Measurements from ENCODE around the gene LRFN2.

The LRFN2 gene

DNA sequence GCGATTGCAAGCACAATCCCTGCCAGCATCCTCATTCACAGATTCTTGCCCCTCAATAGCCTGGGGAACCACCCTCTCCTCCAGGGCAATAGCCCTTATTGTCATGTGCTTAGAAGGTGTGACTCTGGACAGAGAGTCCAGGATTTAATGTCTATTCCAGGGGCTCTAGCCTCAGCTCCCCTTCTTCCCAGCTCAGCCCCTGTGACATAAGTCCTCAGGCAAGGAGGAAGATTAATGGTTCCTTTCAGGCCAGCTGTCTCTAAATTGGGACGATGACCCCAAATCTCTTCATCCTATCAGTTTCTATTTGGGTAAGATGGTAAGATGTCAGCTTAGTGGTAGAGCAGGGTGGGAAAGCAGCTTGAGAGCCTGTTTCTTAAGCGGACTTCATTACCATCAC, 8.1 kb downstream of the LRFN2 start:
- H3K27ac Mint-ChIP-seq, result no peak overlapping the region
- intact Hi-C loops (cut with micrococcal nuclease), result no loop called here
- H3K9me3 Mint-ChIP-seq, result no peaks in the 10 kb centered on the region

DNA sequence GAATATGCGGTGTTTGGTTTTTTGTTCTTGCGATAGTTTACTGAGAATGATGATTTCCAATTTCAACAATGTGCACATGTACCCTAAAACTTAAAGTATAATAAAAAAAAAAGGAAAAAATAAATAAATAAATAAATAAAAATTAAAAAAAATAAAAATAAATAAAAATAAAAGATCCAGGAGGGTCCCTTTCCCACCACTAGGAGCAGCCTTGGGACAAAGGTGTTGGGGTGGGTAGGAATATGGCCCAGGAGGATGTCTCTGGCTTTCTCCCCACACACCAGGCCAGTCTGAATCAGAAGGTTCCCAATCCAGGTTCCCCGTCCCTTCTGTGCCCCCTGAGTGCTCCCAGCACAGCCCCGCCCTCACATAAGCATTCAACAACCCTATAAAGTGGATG, 9.5 kb downstream of the LRFN2 start:
- no peak overlapping the region for H3K4me3 Mint-ChIP-seq
- no peak overlapping the region for H3K27ac Mint-ChIP-seq
- no peaks in the 10 kb centered on the region for H3K27me3 Mint-ChIP-seq
- H3K9me3 Mint-ChIP-seq, result no peaks in the 10 kb centered on the region
- intact Hi-C loops (cut with micrococcal nuclease), result no loop called here
- no peaks in the 10 kb centered on the region for H3K36me3 Mint-ChIP-seq (ENCODE audit: low read depth)
- H3K4me1 Mint-ChIP-seq (ENCODE audit: low read depth), result no peaks in the 10 kb centered on the region

More for the DNA sequence above, 8.1 kb downstream of the LRFN2 start:
- H3K4me3 Mint-ChIP-seq, result no peak overlapping the region
- H3K27me3 Mint-ChIP-seq, result peaks cover 7% of the 10 kb centered on the region
- no peaks in the 10 kb centered on the region for H3K4me1 Mint-ChIP-seq (ENCODE audit: low read depth)
- H3K36me3 Mint-ChIP-seq (ENCODE audit: low read depth), result no peaks in the 10 kb centered on the region

- intact Hi-C loops (cut with micrococcal nuclease), result no loop called here
- Mint-ChIP-seq H3K4me3 (no peak overlapping the region), H3K27me3 (no peaks in the 10 kb centered on the region), H3K4me1 (ENCODE audit: low read depth) (no peaks in the 10 kb centered on the region), H3K9me3 (no peaks in the 10 kb centered on the region), H3K27ac (no peak overlapping the region), H3K36me3 (ENCODE audit: low read depth) (no peaks in the 10 kb centered on the region)
These were observed 13.9 kb downstream of the LRFN2 start for GRCh38 chr6:40573221-40573620.

DNA sequence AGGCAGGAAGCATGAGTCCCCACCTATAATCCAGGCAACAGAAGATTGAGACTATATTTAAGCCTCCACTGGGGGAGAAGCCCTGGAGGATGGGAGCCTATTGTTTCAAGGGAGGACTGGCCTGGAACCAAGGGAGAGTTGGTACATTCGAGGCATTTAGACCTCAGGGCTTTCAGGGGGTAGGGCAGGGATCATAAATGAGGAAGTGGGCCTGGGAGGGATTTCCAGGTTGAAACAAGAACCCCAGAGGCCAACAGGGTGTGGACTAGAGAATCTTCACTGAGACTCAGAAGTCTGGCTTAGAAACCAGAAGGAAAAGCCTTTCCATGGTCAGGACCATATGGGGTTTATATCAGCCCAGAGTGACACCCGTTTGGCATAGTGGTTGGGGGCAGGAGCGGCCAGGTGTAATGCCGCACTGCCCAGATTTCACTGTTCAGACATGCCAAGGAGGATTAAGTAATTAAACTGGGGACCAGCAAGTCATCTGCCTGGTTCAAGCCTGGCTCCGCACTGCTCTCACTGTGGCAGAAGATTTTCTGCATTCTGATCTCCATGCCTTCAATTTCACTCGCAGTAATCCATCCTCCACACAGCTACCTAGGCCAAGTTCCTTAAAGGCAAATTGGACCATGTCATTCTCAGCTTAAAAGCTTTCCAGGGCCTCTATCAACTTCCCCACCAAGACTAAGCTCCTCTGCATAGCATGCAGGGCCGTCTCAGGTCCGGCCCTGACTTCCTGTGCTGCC, 17.8 kb downstream of the LRFN2 start:
- intact Hi-C loops (cut with micrococcal nuclease), result no loop called here
- H3K27me3 Mint-ChIP-seq, result no peaks in the 10 kb centered on the region
- H3K27ac Mint-ChIP-seq, result no peak overlapping the region

DNA sequence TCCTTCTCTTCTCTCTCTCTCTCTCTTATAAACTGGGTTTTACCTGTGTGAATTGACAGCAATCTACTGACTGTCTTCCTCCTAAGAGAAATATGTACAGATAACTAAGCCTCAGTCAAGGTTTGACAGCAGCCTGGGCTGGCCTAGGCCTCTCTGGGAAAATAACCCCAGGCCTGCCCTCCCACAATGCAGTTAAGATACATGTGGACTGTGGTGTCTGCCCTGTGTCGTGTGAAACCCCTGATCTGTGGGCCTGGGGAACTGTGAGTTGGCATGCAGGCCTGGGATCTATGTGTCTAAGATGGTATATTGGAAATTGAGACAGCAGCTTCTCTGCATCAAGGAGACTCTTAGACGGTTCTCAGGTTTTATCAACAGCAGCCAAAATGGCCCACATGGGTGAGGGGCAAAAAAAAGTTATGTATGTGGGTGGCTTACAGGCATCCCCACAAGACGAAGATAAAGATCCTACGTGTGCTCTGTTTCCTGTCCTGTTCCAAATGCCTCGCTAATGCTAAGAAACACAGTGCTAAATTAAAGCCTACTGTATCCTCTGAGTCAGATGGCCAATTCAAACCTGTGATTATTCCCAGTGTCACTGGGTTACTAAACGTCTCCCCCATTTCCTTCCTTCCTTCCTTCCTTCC, 19.0 kb downstream of the LRFN2 start:
- no peaks in the 10 kb centered on the region for H3K9me3 Mint-ChIP-seq
- intact Hi-C loops (cut with micrococcal nuclease), result no loop called here
- no peaks in the 10 kb centered on the region for H3K36me3 Mint-ChIP-seq (ENCODE audit: low read depth)
- H3K4me1 Mint-ChIP-seq (ENCODE audit: low read depth), result no peaks in the 10 kb centered on the region
- no peak overlapping the region for H3K27ac Mint-ChIP-seq
- H3K4me3 Mint-ChIP-seq, result no peak overlapping the region
- H3K27me3 Mint-ChIP-seq, result no peaks in the 10 kb centered on the region

More for the DNA sequence above, 17.8 kb downstream of the LRFN2 start:
- H3K36me3 Mint-ChIP-seq (ENCODE audit: low read depth), result no peaks in the 10 kb centered on the region
- H3K4me1 Mint-ChIP-seq (ENCODE audit: low read depth), result no peaks in the 10 kb centered on the region
- no peak overlapping the region for H3K4me3 Mint-ChIP-seq
- H3K9me3 Mint-ChIP-seq, result no peaks in the 10 kb centered on the region

- no peaks in the 10 kb centered on the region for H3K4me1 Mint-ChIP-seq (ENCODE audit: low read depth)
- H3K27ac Mint-ChIP-seq, result no peak overlapping the region
- no peaks in the 10 kb centered on the region for H3K9me3 Mint-ChIP-seq
- no peak overlapping the region for H3K4me3 Mint-ChIP-seq
- no peaks in the 10 kb centered on the region for H3K27me3 Mint-ChIP-seq
- intact Hi-C loops (cut with micrococcal nuclease), result no loop called here
- no peaks in the 10 kb centered on the region for H3K36me3 Mint-ChIP-seq (ENCODE audit: low read depth)
These were observed 24.1 kb downstream of the LRFN2 start for GRCh38 chr6:40563111-40563510.

- no peak overlapping the region for H3K4me3 Mint-ChIP-seq
- no peak overlapping the region for H3K27ac Mint-ChIP-seq
- no peaks in the 10 kb centered on the region for H3K36me3 Mint-ChIP-seq (ENCODE audit: low read depth)
- H3K9me3 Mint-ChIP-seq, result no peaks in the 10 kb centered on the region
- intact Hi-C loops (cut with micrococcal nuclease), result no loop called here
- H3K4me1 Mint-ChIP-seq (ENCODE audit: low read depth), result no peaks in the 10 kb centered on the region
- H3K27me3 Mint-ChIP-seq, result peaks cover 7% of the 10 kb centered on the region
These were observed 28.1 kb downstream of the LRFN2 start for GRCh38 chr6:40559056-40559455.

- no peak overlapping the region for H3K4me3 Mint-ChIP-seq
- intact Hi-C loops (cut with micrococcal nuclease), result no loop called here
- H3K9me3 Mint-ChIP-seq, result no peaks in the 10 kb centered on the region
- peaks cover 7% of the 10 kb centered on the region for H3K27me3 Mint-ChIP-seq
- H3K27ac Mint-ChIP-seq, result no peak overlapping the region
- H3K36me3 Mint-ChIP-seq (ENCODE audit: low read depth), result no peaks in the 10 kb centered on the region
- H3K4me1 Mint-ChIP-seq (ENCODE audit: low read depth), result no peaks in the 10 kb centered on the region
These were observed 29.1 kb downstream of the LRFN2 start for GRCh38 chr6:40558102-40558501.

DNA sequence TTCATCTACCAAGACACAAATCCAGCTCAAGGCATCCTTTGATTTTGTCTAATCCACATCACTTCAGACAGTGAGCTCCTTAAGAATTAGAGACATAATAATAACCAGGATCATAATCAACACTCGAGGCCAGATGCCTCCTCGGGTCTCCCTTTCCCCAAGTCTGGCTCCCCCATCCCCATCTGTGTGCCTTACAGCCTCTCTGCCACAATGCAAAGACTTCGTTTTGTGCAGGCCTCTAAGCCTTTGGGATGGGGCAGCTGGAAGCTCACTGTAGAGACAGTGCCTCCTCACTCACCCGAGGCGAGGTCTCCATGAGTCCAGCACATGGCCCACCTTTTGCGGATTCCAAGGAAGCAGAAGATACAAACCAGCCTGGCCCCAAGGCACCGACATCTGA, 30.3 kb downstream of the LRFN2 start:
- no peaks in the 10 kb centered on the region for H3K4me1 Mint-ChIP-seq (ENCODE audit: low read depth)
- no peak overlapping the region for H3K27ac Mint-ChIP-seq

GRCh38 chr6:40556023-40556422, 31.1 kb downstream of the LRFN2 start:
- Mint-ChIP-seq H3K9me3 (no peaks in the 10 kb centered on the region), H3K36me3 (ENCODE audit: low read depth) (no peaks in the 10 kb centered on the region), H3K27me3 (peaks cover 7% of the 10 kb centered on the region), H3K27ac (no peak overlapping the region), H3K4me3 (no peak overlapping the region), H3K4me1 (ENCODE audit: low read depth) (no peaks in the 10 kb centered on the region)
- intact Hi-C loops (cut with micrococcal nuclease), result no loop called here

More for the DNA sequence above, 30.3 kb downstream of the LRFN2 start:
- intact Hi-C loops (cut with micrococcal nuclease), result no loop called here
- no peak overlapping the region for H3K4me3 Mint-ChIP-seq
- H3K27me3 Mint-ChIP-seq, result peaks cover 7% of the 10 kb centered on the region
- H3K9me3 Mint-ChIP-seq, result no peaks in the 10 kb centered on the region
- H3K36me3 Mint-ChIP-seq (ENCODE audit: low read depth), result no peaks in the 10 kb centered on the region

GRCh38 chr6:40555092-40555491, 32.1 kb downstream of the LRFN2 start:
- no peaks in the 10 kb centered on the region for H3K4me1 Mint-ChIP-seq (ENCODE audit: low read depth)
- no peaks in the 10 kb centered on the region for H3K36me3 Mint-ChIP-seq (ENCODE audit: low read depth)
- intact Hi-C loops (cut with micrococcal nuclease), result no loop called here
- no peak overlapping the region for H3K4me3 Mint-ChIP-seq
- no peak overlapping the region for H3K27ac Mint-ChIP-seq
- no peaks in the 10 kb centered on the region for H3K9me3 Mint-ChIP-seq
- H3K27me3 Mint-ChIP-seq, result peaks cover 7% of the 10 kb centered on the region

DNA sequence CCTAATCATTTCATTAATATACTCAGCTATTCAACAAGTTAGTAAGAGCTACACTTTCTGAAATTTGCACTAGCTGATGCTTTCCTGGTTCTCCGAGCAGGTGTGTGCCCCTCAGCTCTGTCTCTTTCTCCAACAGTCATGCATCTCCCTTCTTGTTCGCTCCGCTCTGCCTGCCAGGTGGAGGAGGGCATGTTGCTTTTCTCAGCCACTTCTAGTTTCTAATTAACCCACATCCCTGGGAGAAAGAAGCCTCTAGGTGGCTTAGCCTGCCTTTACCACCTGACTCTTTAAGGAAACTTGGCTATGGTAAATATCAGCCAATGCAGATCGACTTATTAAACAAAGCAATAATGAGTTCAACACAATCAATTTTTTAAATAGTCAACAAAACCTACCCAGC, 34.2 kb downstream of the LRFN2 start:
- H3K4me3 Mint-ChIP-seq, result no peak overlapping the region
- peaks cover 7% of the 10 kb centered on the region for H3K27me3 Mint-ChIP-seq
- no peaks in the 10 kb centered on the region for H3K9me3 Mint-ChIP-seq
- H3K36me3 Mint-ChIP-seq (ENCODE audit: low read depth), result no peaks in the 10 kb centered on the region
- H3K4me1 Mint-ChIP-seq (ENCODE audit: low read depth), result no peaks in the 10 kb centered on the region
- intact Hi-C loops (cut with micrococcal nuclease), result loop anchor here (5.0 kb wide), 1 partner anchor 474 kb away; no protein-coding TSS in a partner anchor
- no peak overlapping the region for H3K27ac Mint-ChIP-seq

DNA sequence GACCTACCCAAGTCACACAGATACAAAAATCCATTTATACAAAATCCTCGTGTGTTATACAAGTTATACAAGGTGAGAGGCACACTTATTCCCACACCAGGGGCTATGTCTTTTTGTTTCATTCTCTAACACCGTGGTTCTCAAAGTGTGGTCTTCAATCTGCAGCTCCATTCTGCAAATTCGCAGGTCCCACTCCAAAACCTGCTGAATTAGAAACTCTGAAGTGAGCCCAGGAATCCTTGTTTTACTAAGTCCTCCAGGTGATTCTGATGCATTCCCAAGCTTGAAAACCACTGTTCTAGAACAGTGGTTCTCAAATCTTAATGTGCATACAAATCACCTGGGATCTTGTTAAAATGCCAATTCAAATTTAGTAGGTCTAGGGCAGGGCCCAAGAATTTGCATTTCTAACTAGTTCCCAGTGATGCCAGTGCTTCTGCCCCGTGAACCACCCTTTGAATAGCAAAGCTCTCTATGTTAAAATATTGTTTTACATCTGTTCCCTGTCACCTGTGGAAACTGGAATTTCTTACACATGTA, 35.1 kb downstream of the LRFN2 start:
- Mint-ChIP-seq H3K27me3 (peaks cover 7% of the 10 kb centered on the region), H3K36me3 (ENCODE audit: low read depth) (no peaks in the 10 kb centered on the region), H3K4me1 (ENCODE audit: low read depth) (no peaks in the 10 kb centered on the region), H3K27ac (no peak overlapping the region), H3K9me3 (no peaks in the 10 kb centered on the region), H3K4me3 (no peak overlapping the region)
- intact Hi-C loops (cut with micrococcal nuclease), result loop anchor here (5.0 kb wide), 1 partner anchor 475 kb away; no protein-coding TSS in a partner anchor

All from dendritic cell treated with granulocyte-macrophage colony-stimulating factor and Interleukin-4, amounts not matched to agents 40 ng/mL and 50 ng/mL, for 4 days (primary cell).